ENCODE data around the gene CDCA7. TPM values are rescaled to one million over a fixed set of nuclear protein-coding genes. Genes with fewer than 3 reads are reported as not detected.

Gene CDCA7
- total RNA-seq, 2 experiments from 2014 or later = 98.2 to 170 TPM

DNA sequence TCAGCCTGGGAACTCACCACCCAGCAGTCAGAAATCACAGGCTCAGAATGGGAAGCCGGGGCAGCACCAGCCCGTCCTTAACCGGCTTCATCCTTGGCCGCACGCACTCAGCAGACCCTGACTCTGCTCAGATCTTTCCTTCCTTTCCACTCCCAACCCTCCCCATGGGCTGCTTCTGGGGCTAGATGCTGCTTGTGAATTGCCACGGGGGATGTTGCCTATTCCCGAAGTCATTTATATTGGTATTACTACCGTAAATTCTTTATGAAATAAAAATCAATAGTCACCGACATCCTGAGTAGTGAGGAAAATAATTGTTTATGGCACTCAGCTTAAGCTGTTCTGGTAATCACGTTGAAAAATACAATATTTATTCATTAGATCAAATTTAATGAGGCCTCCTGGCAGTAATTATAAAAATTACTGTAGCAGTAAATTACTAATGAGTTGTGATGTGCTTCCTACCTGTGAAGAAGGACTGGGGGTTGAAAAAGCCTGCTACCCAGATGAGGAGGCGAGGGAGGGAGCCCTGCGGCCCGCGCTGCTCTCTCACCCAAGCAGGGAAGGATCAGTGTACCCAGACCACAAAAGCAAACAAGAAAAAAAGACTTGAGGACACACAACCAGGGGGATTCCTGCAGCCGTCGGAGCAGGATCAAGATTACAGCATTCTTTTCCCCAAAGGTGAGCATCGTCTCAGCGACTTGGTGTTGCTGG lies 31.5 kb downstream of the CDCA7 start:
- ChIA-PET POLR2A (interaction anchor here (0.6 kb wide), 1 partner anchor 211 kb away, joined by 3 read pairs; no protein-coding TSS in a partner anchor), CTCF (ENCODE audit: unreplicated experiment) (no interaction called here)
- H2AFZ ChIP-seq (ENCODE audit: low read length) = no peak overlapping the region
- H3K27ac ChIP-seq (ENCODE audit: low read depth, low read length, poor library complexity, severe bottlenecking) = no peak overlapping the region
- H3K9me3 ChIP-seq (ENCODE audit: low read length) = no peaks in the 10 kb centered on the region
- BruUV-seq (replicated peaks) = no TSS peak
- intact Hi-C loops (cut with micrococcal nuclease; ENCODE audit: unreplicated experiment) = no loop called here
- H3K9me2 ChIP-seq (ENCODE audit: insufficient read depth, low read length) = no peaks in the 10 kb centered on the region
- no peak overlapping the region for H3K4me2 ChIP-seq (ENCODE audit: low read length)
- no peak for TF ChIP-seq EZH2phosphoT487 (IDR thresholded peaks at IDR 0.05; ENCODE audit: borderline replicate concordance, low read depth, low read length)
- TF ChIP-seq, protein P1, sequence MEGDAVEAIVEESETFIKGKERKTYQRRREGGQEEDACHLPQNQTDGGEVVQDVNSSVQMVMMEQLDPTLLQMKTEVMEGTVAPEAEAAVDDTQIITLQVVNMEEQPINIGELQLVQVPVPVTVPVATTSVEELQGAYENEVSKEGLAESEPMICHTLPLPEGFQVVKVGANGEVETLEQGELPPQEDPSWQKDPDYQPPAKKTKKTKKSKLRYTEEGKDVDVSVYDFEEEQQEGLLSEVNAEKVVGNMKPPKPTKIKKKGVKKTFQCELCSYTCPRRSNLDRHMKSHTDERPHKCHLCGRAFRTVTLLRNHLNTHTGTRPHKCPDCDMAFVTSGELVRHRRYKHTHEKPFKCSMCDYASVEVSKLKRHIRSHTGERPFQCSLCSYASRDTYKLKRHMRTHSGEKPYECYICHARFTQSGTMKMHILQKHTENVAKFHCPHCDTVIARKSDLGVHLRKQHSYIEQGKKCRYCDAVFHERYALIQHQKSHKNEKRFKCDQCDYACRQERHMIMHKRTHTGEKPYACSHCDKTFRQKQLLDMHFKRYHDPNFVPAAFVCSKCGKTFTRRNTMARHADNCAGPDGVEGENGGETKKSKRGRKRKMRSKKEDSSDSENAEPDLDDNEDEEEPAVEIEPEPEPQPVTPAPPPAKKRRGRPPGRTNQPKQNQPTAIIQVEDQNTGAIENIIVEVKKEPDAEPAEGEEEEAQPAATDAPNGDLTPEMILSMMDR (conservative IDR thresholded peaks at IDR 0.05; ENCODE audit: low read length) = no peak
- no peak overlapping the region for H3K4me3 ChIP-seq (ENCODE audit: low read depth, low read length, poor library complexity, severe bottlenecking)
- H4K20me1 ChIP-seq (ENCODE audit: insufficient read depth, low read length) = no peaks in the 10 kb centered on the region
- H3K36me3 ChIP-seq (ENCODE audit: insufficient read depth, low read length) = peaks cover 25% of the 10 kb centered on the region
- no peaks in the 10 kb centered on the region for H3K79me2 ChIP-seq (ENCODE audit: insufficient read depth, low read depth, low read length)
- no peaks in the 10 kb centered on the region for H3K4me1 ChIP-seq (ENCODE audit: insufficient read depth, low read length, poor library complexity, severe bottlenecking)
- no peak for DNase-seq (ENCODE audit: low spot score)

DNA sequence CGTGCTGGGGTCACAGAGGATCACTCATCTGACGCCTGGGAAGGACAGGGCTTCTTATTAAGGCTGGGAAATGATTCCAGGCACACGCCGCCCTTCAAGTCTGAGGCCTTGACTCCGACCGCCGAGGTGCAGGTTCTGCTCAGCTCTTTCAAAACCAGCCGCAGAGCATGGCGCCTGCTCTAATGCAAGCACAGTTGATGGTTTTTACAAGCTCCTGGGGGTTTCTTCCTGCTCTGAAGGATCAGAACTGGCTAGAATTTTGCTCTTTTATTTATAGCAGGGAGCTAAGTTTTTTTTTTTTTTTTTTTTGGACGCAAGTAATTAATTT lies 32.0 kb downstream of the CDCA7 start:
- Histone ChIP-seq H3K9me2 (ENCODE audit: insufficient read depth, low read length) (no peaks in the 10 kb centered on the region), H3K36me3 (ENCODE audit: insufficient read depth, low read length) (peaks cover 24% of the 10 kb centered on the region), H3K4me1 (ENCODE audit: insufficient read depth, low read length, poor library complexity, severe bottlenecking) (no peaks in the 10 kb centered on the region), H3K27ac (ENCODE audit: low read depth, low read length, poor library complexity, severe bottlenecking) (no peak overlapping the region), H2AFZ (ENCODE audit: low read length) (no peak overlapping the region), H3K4me3 (ENCODE audit: low read depth, low read length, poor library complexity, severe bottlenecking) (no peak overlapping the region), H3K4me2 (ENCODE audit: low read length) (no peak overlapping the region), H4K20me1 (ENCODE audit: insufficient read depth, low read length) (no peaks in the 10 kb centered on the region), H3K9me3 (ENCODE audit: low read length) (no peaks in the 10 kb centered on the region), H3K79me2 (ENCODE audit: insufficient read depth, low read depth, low read length) (no peaks in the 10 kb centered on the region)
- intact Hi-C loops (cut with micrococcal nuclease; ENCODE audit: unreplicated experiment) = no loop called here
- CTCF ChIA-PET (ENCODE audit: unreplicated experiment) = no interaction called here
- no peak for DNase-seq (ENCODE audit: low spot score)
- no peak for TF ChIP-seq EZH2phosphoT487 (IDR thresholded peaks at IDR 0.05; ENCODE audit: borderline replicate concordance, low read depth, low read length)
- TF ChIP-seq, protein P1 (conservative IDR thresholded peaks at IDR 0.05; ENCODE audit: low read length) = no peak
- BruUV-seq (replicated peaks) = no TSS peak
- POLR2A ChIA-PET = interaction anchor here (0.6 to 0.7 kb wide), 4 partner anchors 212 to 1226 kb away, joined by 3 to 7 read pairs (median 5); no protein-coding TSS in a partner anchor

DNA sequence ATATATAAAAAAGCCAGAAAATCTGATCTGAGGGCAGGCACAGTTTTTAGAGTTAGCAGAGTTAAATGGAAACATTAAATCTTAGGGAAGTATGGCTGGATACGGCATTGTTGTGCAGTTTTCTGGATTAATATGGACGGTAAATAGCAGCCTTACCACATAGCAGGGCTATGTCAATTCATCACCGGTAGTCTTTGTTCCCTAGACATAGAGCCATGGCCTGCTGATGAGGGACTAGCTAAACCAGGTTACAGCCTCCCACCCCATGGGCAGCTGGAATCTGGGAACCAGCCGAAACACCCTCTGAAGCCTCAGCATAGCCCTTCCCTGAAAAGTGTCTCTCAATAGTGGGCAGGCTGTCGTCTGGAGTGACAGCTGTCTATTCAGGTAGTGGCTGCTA lies 32.4 kb downstream of the CDCA7 start:
- H4K20me1 ChIP-seq (ENCODE audit: insufficient read depth, low read length) = no peaks in the 10 kb centered on the region
- H3K79me2 ChIP-seq (ENCODE audit: insufficient read depth, low read depth, low read length) = no peaks in the 10 kb centered on the region
- H3K9me3 ChIP-seq (ENCODE audit: low read length) = no peaks in the 10 kb centered on the region
- ChIA-PET POLR2A (interaction anchor here (0.6 to 0.7 kb wide), 4 partner anchors 212 to 1226 kb away, joined by 3 to 7 read pairs (median 5); no protein-coding TSS in a partner anchor), CTCF (ENCODE audit: unreplicated experiment) (no interaction called here)
- peaks cover 24% of the 10 kb centered on the region for H3K36me3 ChIP-seq (ENCODE audit: insufficient read depth, low read length)
- no peak for DNase-seq (ENCODE audit: low spot score)
- no peak overlapping the region for H3K4me2 ChIP-seq (ENCODE audit: low read length)
- no peaks in the 10 kb centered on the region for H3K4me1 ChIP-seq (ENCODE audit: insufficient read depth, low read length, poor library complexity, severe bottlenecking)
- TF ChIP-seq, protein P1 (conservative IDR thresholded peaks at IDR 0.05; ENCODE audit: low read length) = no peak
- intact Hi-C loops (cut with micrococcal nuclease; ENCODE audit: unreplicated experiment) = no loop called here
- H2AFZ ChIP-seq (ENCODE audit: low read length) = no peak overlapping the region
- BruUV-seq (replicated peaks) = no TSS peak
- H3K4me3 ChIP-seq (ENCODE audit: low read depth, low read length, poor library complexity, severe bottlenecking) = no peak overlapping the region
- no peaks in the 10 kb centered on the region for H3K9me2 ChIP-seq (ENCODE audit: insufficient read depth, low read length)
- no peak overlapping the region for H3K27ac ChIP-seq (ENCODE audit: low read depth, low read length, poor library complexity, severe bottlenecking)

Measured in OCI-LY7 (cell line).